Measurements from ENCODE around the gene CCNB3. TPM values are rescaled to one million over a fixed set of nuclear protein-coding genes. Genes with fewer than 3 reads are reported as not detected.

CCNB3 gene
- under 0.01 and 0.73 TPM in 2 replicates for total RNA-seq

GRCh38 chrX:50204364-50204899 lies at the start of gene CCNB3:
TSS of gene CCNB3 (plus strand) at chrX:50204765. CDS start at chrX:50285164, 80,399 bp downstream.

GRCh38 chrX:50200907-50201306 lies 3.7 kb upstream of the CCNB3 start, which contains the start of gene AKAP4:
TSS of gene AKAP4 (minus strand) at chrX:50201007. CDS start at chrX:50200889, 118 bp downstream.

Small RNA genes within 50 kb of the gene (small RNA-seq; reads per million reads assigned to genes)
- gene PYY3 (not detected), gene RF00019 (not detected)

Other genes starting within 250 kb of the CCNB3 start
- gene AKAP4, start 3.8 kb upstream of the CCNB3 start, total RNA-seq = not detected in 2 replicates